ENCODE results near the gene PLA2G3.
"Not testable (repeated sequence)": the region's sequence is repeated elsewhere in the genome, so short reads cannot be mapped to it uniquely, and the experiment has no call there.

PLA2G3 gene

DNA sequence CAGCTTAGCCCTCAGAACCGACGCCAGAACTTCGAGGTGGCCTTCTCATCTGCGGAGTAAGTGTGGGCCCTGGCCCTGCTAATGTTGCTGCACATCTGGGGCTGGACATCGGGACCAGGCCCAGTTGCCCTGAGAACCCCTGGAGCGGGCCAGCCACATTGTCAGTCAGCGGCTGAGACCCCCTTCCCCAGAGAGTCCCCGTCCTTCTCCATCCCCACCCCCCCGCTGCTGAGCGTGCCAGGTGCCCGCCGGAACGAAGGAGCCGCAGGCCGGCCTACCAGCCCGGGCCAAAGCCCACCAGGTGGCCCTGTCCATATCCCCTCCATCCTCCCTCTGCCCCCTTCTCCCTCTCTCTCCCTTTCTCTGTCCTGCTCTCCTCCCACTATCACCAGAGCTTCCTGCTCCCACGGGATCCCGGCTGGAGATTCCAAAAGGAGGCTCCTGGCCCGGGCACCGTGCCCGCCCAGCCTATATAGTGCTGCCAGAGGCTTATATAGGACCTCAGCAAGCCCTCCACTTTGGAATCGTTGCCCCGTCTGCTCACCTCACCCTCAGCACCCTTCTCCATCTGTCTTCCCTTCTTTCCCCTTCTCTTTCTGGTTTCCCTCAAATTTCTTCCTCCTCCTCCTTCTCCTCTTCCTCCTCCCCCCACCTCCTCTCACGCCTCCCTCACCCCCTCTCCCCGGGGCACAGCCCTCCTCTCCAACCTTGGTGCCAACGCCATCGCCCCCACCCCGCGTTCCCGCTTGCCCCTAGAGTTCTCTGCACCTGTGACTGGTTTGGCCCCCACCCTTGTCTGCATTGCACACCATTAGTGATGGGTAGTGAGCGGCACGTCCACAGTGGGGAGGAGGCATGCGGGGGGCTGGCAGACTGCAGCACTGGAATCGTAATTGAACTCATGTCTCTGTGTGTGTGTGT is 40.2 kb downstream of the PLA2G3 start:
- no peak for DNase-seq

DNA sequence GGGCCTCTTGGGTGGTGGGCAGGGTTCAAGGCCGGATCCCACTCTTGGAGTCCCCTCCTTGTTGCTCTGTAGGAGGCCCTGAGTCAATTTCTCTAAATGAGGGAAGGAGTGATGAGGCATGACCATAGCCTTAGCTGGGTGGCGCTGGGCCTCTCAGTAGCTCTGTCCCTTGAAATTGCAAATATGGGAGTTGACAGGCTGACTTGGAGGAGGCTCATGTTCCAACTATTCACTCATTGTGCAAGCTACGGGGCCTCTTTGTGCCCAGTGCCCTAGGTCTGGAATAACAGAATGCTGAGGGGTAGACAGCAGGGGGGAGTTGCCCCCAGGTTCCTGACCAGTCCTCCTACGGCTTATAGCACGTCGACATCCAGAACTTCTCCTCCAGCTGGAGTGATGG is 40.9 kb downstream of the PLA2G3 start:
- DNase-seq, result no peak

DNA sequence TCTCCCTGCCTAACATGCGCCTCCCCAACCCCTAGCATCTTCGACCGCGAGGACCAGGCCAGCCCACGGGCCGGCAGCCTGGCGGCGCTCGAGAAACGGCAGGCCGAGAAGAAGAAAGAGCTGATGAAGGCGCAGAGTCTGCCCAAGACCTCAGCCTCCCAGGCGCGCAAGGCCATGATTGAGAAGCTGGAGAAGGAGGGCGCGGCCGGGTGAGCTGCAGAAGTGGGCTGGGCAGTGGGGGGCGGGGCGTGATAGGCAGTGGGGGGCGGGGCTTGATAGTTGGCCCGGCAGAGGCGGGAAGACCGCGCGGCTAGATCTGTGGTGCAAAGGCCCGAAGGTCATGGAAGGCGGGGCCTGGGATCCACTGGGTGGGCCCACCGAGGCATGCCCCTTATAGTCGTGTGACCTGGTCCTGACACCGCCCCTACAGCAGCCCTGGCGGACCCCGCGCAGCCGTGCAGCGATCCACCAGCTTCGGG is 41.6 kb downstream of the PLA2G3 start:
- DNase-seq, result no peak

GRCh38 chr22:31097941-31098631 is 42.2 kb downstream of the PLA2G3 start:
- no peak for DNase-seq

GRCh38 chr22:31097539-31097938 is 42.8 kb downstream of the PLA2G3 start:
- DNase-seq, result not testable (repeated sequence)

DNA sequence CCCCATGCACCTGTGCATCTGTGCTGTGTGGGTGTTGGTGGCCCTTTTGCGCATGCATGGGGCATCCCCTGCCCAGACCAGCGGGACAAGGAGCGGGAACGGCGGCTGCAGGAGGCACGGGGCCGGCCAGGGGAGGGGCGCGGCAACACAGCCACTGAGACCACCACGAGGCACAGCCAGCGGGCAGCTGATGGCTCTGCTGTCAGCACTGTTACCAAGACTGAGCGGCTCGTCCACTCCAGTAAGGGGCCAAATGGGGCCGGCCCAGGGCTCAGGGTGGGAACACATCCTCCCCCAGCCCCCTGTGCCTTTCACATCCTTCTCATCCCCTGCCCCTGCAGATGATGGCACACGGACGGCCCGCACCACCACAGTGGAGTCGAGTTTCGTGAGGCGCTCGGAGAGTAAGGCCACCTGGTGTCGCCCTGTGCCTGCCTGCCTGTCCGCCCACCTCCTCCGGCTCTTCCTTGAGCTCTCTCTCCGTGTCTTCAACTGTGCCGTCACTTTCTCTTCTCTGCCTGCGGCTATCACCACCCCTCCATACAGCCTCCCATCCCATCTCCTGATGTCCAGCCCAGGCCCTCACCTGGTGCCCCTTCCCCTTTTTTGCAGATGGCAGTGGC is 43.5 kb downstream of the PLA2G3 start:
- no peak for DNase-seq

DNA sequence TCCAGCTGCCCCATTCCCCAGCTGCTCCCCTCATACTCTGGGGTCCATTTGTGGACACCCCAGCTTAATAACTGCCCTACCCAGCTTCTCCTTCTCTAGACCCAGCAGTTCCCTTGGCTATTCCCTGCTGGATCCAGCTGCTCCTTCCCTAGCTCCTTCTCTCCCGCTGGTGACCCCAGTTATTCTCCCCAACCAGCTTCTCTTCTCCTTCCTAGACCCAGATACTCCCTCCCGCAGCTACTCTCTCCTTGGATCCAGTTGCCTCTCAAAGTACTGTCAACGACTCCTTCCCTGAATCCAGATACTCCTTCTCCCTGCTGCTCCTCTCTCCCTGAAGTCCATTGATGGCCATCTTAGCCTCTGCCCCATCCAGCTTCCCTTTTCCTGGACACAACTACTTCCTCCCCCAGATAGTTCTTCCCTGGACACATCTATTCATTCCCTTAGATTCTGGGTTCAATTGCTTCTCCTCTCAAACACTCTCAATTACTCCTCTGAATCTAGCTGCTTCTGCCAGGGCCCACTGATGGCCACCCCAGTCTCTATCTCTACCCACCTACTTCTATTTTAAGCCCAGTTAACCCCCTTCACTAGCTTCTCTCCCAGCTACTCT is 44.6 kb downstream of the PLA2G3 start:
- no peak for DNase-seq

DNA sequence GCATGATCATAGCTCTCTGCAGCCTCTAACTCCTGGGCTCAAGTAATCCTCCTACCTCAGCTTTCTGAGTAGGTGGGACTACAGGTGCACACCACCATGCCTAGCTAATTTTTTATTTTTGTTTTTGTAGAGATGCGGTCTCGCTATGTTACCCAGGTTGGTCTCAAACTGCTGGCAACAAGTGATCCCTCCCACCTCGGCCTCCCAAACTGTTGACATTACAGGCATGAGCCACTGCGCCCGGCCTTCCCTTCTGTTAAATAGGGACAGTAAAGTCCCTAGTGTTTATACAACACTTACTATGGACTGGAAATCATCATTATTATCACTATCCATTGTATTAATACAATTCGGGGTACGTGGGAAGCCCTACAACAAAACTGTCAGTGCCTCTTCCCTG is 45.6 kb downstream of the PLA2G3 start:
- no peak for DNase-seq

- no peak for DNase-seq
Measured at GRCh38 chr22:31094021-31094551, 46.2 kb downstream of the PLA2G3 start.

DNA sequence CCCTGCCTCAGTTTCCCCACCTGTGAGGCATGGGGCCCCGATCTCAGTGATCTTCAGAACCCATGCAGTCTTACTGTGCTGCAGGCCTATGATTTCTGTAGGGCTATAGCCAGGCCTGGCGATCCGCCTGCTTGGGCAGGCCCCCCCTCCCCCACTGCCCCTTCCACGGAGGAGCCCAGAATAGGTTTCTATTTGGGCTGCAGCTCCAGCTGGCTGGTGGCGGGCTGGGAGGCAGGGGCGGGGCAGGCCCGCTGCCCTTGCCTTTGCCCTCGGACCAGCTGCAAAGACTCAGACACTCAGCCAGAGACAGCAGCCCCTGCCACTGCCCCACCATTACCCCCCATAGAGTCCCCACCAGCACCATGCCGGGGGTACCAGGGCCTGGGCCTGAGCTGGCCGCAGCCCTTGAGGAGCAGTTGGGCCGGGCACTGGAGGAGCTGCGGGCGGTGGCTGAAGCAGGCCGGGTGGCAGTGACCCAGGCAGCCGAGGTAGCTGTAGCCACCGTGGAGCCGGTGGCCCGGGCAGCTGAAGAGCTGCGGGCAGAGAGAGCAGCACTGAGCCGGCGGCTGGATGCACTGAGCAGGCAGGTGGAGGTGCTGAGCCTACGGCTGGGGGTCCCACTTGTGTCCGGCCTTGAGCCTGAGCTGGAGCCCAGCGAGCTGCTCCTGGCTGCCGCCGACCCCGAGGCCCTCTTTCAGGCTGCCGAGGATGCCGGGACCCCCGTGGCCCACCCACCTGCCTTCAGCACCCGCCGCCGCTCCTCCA is 47.0 kb downstream of the PLA2G3 start:
- no peak for DNase-seq

DNA sequence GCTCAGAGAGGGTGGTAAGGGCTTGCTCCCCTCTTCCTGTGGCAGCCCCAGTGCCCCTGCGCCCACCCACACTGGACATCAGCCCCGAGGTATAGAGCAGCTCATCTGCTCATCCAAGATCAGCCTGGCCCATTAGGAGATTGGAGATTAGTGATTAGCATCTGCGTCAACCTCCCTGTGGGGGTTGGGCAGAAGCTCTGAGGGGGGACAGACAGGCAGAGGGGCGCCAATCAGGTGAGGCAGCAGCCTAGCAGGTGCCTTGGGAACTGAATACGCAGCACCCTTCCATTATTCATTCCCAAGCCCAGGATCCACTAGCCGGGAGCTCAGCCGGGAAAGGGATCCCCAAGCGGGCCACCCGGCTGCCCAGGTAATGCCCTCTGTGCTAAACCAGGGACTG is 48.1 kb downstream of the PLA2G3 start:
- no peak for DNase-seq

DNA sequence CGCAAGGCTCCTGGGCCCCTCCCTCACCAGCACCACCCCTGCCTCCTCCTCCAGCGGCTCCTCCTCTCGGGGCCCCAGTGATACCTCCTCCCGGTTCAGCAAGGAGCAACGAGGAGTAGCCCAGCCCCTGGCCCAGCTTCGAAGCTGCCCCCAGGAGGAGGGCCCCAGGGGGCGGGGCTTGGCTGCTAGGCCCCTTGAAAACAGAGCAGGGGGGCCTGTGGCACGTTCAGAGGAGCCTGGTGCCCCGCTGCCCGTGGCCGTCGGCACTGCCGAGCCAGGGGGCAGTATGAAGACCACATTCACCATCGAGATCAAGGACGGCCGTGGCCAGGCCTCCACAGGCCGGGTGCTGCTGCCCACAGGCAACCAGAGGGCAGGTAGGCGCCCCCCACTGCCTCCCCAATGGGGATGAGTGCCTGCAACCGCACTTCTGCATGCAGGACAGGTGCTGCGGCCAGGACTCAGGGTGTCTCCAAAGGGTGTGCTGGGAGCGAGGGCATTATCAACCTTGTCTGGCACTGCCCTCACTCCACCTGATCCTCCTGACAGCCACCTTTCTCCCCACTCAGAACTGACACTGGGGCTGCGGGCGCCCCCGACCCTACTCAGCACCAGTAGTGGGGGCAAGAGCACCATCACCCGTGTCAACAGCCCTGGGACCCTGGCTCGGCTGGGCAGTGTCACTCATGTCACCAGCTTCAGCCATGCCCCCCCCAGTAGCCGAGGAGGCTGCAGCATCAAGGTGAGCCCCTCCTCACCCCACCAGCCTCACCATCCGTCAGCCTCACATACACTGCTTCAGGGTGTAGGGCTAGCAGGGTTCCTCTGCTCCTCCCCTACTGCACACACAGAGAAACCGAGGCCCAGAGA is 49.0 kb downstream of the PLA2G3 start:
- no peak for DNase-seq

GRCh38 chr22:31090217-31091085 is 49.9 kb downstream of the PLA2G3 start:
- DNase-seq, result no peak

DNA sequence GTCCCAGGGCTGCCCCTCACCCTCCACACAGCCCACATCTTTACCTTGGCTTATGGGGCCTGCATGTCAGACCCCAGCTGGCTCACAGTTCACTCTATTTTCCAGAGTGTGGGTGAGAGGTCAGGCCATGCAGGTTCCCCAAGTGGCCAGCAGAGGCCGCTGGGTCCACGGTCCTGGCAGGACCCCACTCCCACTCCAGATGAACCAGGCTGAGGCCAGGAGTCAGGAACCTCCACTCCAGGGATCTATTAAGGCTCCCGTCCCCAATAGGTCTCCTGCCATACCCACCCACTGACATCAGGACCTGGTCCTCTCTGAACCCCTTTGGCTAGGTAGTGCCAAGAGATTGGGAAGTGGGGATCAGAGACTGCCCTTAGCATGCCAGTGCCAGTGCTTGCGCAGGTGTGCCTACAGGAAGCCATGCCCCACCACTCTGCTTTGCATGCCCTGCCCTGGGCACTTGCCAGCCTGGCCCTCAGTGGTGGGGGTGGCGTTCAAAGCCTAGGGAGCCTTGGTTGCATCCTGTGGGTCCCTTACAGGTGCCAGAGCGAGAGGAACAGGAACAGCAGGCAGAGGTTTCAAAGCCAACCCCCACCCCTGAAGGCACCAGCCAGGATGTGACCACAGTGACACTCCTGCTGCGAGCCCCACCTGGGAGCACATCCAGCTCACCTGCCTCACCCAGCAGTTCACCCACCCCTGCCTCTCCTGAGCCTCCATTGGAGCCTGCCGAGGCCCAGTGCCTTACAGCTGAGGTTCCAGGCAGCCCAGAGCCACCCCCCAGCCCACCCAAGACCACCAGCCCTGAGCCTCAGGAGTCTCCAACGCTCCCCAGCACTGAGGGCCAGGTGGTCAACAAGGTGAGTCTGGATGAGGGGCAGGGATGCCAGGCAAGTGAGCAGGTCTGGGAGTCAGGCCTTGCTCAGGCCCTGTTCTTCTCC is 50.9 kb downstream of the PLA2G3 start:
- peak; percentile 72 for DNase-seq

DNA sequence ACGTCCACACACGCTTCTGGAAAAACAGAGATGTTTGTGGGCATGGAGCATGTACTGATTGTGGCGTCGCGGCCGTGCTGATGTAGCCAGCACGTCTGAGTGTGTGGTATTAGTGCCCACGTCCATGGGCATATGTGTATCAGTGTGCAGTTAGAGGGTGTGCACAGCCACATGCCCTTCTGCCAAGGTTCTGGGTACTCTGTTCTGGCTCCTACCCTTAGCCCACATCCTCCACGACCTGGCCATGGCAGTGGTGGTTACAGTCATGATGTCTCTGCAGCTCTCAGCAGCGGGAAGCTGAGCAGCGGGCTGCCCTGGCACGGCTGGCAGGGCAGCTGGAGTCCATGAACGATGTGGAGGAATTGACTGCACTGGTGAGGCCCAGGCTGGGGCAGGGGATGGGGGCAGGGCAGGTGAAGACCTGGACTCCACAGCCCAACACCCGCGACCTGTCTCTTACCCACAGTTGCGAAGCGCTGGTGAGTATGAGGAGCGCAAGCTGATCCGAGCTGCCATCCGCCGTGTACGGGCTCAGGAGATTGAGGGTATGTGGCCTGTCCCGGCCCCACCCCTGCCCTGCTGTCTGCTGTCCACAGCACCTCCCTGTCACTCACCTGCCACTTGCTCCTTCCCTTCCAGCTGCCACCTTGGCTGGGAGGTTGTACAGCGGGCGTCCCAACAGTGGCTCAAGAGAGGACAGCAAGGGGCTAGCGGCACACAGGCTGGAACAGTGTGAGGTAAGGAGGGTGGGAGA is 51.9 kb downstream of the PLA2G3 start:
- DNase-seq, result no peak

DNA sequence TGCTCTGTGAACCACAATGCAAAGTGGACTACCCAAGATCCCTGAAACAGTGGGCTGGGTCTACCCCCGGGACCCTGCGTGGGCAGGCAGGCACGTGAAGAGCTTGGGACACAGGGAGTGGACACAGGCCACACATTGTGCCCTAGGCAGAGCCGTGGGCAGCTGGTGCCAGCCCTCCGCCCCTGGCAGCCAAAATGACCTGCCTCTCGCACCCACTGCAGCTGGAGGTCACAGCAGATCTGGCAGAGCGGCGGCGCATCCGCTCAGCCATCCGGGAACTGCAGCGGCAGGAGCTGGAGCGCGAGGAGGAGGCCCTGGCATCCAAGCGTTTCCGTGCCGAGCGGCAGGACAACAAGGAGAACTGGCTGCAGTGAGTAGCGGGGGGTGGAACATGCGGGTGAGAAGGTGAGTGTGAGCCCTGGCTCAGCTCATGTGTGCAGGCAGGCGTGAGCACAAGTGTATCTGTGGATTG is 52.5 kb downstream of the PLA2G3 start:
- no peak for DNase-seq

- no peak for DNase-seq
Measured at GRCh38 chr22:31086703-31087330, 53.5 kb downstream of the PLA2G3 start.

Data from activated CD8-positive, alpha-beta memory T cell treated with anti-CD3 and anti-CD28 coated beads for 24 hours (primary cell).